ENCODE results near the gene ODAD2.

DNA sequence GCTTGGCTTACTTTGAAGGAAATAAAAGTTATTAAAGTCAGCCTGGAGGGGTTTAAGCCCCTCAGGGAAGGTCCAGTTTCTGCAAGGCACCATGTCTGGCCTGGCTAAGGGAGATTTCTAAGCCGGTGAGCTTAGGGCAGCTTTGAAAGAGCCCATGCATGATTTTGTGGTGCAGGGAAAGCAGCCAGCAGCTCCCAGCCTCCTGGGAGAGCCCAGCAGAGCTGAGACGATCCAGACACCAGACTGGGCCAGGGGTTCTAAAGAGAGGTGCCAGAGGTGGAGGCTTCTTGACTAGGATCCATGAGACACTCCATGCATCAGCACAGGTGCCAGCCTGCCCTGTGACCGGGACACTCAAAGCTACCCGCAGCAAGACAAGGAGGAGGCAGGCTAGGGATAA lies 193.7 kb downstream of the ODAD2 start:
- no peak for TF ChIP-seq CTCF (conservative IDR thresholded peaks at IDR 0.05; ENCODE audit: low read length)
- no peak for TF ChIP-seq EZH2phosphoT487 (IDR thresholded peaks at IDR 0.05; ENCODE audit: borderline replicate concordance, low read depth, low read length)

Data from OCI-LY7 (cell line).